GM19043 (cell line): Measurements from ENCODE around the gene GNPDA1.
A peak's percentile ranks its signal among the peaks of the same experiment; 100 is the strongest.
"Not testable (repeated sequence)": the region's sequence is repeated elsewhere in the genome, so short reads cannot be mapped to it uniquely, and the experiment has no call there.

ENCODE experiments used
- ATAC-seq: cut with Tn5 transposase; IDR thresholded peaks from one replicate; pipeline ENCODE4 v1.9.1; 2021; ENCODE audit warnings: low read depth; ENCODE audit not compliant: unreplicated experiment

The GNPDA1 gene

DNA sequence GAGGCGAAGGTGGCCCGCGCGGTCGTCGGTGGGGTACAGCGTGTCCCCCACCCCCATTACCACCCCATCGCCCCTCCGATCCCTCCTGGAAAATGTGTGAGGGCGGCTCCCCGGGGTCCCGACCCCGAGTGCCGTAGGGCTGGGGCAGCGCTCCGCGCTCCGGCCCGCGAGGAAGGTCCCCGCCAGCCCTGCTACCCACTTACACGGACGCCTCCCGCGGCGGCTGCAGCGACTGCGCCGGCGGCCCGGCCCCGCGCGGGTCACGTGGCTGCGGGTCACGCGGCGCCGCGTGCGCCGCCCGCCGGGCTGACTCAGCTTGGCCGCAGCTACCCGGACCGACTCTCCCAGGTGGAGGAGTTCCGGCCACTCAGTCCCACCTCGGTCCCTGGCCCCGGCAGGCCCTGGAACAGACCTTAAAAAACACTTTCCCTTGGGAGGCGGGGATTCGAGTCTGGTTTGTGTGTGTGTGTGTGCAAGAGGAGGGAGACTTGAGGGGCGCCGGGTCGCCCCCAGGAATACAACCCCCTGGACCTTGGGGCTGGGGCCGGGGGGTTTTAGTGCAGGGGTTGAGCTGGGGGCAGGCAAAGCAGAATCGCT, at the start of gene GNPDA1:
TSS of gene GNPDA1 (minus strand) at position 236 of the 597 bp plus-strand sequence. CDS start 992 bp downstream, outside the sequence.
- peak; percentile 45 for ATAC-seq

DNA sequence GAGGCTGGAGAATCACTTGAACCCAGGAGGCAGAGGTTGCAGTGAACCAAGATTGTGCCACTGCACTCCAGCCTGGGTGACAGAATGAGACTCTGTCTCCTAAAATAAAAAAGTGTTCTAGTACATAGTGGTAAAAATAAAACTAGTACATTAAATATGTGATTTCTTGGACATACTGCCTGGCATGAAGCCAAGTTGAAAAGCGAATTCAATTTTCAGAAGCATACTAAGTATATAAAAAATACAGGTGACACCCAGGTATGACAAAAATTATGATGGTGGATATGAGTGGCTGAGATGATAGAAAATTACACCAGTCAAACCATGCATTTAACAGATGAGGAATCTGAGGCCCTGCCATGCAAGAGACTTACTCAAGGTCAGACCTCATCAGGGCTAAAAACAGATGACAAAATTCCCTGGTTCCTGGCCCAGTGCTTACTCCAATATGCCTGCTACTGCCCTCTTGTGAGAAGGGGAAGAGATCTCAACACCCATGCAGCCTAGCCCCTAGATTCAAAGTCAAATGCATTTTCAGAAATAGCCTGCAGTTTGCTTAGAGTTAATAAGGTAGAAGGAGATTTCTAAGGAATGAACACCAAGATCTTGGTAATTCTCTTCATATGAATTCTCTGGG, 46.6 kb upstream of the GNPDA1 start:
- ATAC-seq = no peak

DNA sequence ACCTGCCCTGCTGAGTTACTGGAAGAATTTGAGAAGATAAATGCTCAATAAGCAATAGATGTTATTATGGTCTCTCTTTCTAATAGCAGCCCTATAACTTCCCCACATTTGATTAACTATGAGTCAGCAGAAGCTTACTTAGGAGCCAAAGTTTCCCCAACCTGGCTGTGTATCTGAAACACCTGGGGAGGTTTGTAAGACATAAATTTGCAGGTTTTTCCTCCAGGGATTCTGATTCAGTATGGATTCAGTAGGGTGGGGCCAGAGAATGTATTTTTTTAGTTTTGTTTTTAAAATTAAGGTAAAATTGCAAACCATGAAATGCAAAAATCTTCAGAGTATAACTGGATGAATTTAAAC, 44.9 kb upstream of the GNPDA1 start:
- no peak for ATAC-seq

DNA sequence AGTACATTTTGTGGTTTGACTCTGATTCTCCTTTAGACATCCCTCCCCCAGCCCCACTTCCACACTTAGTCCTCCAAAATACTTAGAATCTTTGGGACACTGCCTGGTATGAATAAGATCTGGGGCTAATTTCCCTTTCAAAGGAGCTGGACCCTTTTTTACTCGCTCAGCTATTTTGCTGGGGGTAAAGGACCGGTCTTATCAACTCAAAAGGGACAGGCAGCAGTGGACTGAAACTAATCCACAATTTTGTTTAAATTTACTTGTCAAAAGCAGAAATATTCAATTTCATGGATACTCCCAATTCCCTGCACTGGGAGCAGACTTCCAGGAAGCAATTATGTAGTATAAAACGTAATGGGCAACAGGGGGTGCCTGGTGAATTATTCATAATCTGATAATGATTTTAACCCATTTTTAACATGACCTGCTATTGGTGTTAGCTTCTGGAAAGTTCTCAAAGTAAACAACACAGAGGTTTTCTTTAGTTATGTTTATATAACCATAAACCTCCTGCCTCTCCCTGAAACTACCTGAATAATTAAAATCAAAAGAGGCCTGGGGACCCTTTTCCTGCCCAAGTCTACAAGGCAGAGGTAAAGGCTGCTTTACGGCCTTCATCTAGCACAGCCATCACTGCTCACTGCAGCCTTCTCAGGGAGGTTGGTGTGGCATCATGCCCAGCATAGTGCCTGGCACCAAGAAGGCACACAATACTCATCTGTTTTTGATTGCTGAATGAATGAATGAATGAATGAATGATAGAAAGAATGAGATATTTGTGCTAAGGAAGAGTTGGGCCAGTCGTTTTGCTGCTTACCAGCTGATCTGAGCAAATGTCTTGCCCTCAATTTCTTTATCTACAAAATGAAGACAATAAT, 44.2 kb upstream of the GNPDA1 start:
- ATAC-seq = no peak

DNA sequence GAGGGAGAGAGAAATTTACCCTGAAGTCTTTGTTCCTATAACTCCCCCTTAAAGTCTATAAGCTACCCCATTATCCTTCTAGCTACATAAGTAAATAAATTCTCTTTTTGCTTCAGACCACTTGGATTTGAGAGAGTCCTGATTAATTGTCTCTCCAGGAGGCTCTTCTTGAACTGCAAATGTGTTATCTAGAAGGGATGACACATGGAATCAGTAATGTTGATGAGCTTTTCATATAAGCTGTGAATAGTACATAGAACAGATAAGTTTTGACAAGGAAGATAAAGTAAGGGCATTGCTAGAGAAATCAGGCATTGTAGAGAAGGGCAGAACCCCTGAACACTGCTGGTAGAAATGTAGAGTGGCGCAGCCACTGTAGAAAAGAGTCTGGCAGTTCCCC, 42.5 kb upstream of the GNPDA1 start:
- no peak for ATAC-seq

DNA sequence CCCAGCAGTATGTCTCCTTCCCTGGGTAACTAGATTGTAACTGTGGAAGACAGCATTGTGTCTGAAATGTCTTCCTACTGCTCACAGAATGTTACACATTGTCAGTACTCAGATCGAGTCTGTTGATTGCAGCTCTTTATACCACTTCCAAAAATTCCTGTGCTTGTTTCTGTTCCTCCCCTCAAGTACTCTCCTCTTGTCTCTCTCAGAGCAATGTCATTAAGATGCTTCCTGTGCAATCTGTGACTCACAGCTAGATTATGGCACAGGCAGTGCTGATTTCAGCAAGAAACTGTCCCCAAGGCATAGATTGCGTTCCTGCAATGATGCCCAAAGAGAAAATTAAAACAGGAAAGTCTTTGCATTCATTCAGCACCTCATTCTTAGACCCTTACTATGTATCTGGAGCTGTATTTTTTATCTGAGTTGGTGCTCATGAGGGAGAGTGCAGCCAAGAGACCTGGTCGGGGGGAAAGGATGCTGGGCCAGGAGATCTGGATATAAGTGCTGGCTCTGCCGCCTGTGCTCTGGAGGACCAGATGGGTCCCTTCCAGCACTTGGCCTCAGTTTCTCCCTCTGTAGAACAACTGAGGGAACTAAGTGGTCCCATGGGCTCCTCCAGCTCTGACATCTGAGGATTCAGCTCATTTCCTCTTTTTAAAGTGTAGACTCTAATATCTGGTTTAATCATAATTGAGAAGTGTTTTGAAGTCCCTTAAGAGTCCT, 40.8 kb upstream of the GNPDA1 start:
- no peak for ATAC-seq

DNA sequence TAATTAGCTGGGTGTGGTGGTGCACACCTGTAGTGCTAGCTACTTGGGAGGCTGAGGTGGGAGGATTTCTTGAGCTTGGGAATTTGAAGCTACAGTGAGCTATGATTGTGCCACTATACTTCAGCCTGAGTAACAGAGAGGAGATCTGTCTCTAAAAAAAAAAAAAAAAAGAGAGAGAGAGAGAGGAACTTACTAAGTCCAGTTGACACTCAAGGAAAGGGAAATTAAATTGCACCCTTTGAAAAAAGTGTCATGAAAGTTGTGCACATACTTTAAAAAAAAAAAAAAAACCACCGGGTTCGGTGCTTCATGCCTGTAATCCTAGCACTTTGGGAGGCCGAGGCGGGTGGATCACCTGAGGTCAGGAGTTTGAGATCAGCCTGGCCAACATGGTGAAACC, 39.2 kb upstream of the GNPDA1 start:
- not testable (repeated sequence) for ATAC-seq

DNA sequence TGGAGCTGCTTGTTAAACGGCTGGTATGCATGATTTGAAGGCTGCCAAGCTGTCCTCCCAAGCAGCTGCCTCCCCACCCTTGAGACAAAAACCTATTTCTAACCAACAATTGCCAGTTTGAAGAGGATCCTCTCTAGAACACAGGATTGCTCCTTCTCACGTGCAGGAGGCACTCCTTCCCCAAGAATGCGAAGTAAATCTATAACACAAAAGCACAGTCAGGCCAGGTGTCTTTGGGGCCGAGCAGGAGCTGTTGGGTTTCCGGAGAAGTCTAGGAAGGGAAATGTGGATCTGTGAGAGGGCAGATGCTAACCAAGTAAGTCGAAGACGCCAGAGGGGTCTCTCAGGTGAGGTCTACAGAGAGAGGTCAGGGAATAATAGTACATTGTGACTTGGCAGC, 35.4 kb upstream of the GNPDA1 start:
- no peak for ATAC-seq

DNA sequence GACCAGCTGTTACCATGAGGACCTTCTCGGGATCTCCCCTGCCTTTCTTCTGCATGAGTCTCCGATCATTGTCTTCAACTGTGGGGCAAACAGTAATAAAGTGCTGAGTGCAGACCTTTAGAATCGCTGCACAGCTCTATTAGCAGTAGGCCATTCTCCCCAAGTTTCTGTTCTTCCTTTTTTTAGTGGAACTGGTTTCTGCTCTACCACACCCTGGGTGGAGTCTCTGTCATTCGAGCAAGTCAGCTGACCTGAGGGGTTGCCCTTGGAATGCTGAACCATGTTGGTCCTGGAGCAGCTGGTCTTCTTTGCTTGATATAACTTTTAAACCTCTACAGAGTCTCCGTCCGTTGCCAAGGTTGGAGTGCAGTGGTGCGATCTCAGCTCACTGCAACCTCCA, 33.4 kb upstream of the GNPDA1 start:
- no peak for ATAC-seq

DNA sequence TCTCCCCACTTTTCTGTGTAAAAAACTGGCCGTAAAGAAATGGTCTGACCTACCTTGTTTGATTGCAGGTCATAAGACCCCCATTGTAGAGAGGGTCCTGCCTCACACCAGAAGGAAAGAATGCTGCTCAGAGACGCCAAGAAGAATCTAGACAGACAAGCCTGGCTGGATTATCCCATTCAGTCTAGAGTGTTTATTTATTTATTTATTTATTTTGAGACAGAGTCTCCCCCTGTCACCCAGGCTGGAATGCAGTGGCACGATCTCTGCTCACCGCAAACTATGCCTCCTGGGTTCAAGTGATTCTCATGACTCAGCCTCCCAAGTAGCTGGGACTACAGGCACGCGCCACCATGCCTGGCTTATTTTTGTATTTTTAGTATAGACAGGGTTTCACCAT, 28.1 kb upstream of the GNPDA1 start:
- not testable (repeated sequence) for ATAC-seq

DNA sequence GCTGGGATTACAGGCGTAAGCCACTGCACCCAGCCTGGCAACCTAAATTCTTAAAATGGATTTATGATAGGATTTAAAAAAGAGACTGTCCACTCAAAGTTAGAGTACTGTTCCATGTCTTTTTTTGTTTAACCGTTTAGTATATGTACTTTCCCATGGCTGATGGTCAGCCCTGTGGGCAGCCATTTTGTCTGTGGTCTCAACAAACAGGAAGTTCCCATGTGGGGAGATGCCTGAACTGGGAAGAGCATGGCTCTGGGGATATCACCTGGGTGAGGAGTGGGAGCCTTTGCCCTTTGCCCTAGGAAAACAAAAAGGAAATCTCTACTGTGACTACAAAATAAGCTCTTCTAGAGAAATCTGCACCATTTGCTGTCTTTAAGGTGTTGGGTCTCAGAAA, 27.5 kb upstream of the GNPDA1 start:
- ATAC-seq = no peak

DNA sequence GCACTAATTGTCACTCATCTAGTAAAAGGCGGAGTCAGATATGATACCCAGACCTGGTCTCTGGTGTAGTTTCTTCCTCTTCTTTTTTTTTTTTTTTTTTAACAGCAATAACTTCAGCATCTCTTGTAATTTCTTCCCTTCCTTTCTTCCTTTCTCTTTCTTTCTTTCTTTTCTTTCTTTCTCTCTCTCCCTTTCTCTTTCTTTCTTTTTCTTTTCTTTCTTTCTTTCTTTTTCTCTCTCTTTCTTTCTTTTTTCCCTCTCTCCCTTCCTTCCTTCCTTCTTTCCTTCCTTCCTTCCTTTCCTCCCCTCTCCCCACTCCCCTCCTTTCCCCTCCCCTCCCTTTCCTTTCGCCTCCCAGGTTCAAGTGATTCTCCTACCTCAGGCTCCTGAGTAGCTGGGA, 25.9 kb upstream of the GNPDA1 start:
- no peak for ATAC-seq

DNA sequence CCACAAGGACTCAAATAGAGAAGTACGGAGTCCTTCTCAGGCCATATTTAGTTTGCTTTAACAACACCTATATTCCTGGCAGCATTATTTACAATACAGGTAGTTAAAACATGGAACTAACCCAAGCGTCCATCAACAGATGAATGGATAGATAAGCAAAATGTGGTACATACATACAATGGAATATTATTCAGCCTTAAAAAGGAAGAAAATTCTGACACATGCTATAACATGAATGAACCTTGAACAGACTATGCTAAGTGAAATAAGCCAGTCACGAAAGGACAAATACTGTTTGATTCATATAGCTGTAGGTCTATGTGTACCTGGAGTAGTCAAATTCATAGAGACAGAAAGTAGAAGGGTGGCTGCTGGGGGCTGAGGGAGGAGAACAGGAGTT, 24.8 kb upstream of the GNPDA1 start:
- ATAC-seq = not testable (repeated sequence)

DNA sequence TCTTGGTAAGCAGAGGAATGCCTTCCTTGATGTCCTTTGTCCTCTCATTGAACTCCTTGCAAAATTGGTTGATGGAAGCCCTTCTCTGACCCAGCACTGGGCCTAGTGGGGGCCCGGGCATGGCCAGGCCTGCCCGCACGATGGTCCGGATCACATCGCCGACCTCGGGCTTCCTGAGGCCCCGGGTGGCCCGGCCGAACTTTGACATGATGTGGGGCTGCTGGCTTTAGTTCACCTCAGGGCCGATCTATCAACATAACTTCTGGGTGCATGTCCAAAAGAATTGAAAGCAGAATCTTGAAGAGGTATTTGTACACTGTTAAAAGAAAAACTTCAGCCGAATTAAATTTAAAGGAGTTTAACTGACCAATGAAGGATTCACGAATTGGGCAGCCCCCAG, 24.1 kb upstream of the GNPDA1 start:
- ATAC-seq = no peak

DNA sequence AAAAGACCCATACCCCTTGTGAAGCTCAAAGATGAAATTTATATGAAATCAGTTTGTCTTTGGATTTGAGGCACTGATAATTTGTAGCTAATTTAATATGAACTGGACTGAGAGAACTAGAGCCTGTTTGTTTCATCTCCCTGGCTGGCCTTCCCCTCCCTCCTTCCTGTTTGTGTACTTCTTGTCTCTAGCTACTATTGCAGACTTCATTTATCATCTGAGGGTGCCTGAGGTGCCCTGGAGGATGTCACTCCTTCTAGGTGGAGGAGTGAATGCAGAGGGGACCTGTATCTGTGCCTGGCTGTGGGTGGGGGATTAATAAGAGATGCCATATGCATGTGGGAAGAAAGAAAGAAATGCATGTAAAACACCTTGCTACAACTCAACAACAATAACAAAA, 22.2 kb upstream of the GNPDA1 start:
- ATAC-seq = no peak

DNA sequence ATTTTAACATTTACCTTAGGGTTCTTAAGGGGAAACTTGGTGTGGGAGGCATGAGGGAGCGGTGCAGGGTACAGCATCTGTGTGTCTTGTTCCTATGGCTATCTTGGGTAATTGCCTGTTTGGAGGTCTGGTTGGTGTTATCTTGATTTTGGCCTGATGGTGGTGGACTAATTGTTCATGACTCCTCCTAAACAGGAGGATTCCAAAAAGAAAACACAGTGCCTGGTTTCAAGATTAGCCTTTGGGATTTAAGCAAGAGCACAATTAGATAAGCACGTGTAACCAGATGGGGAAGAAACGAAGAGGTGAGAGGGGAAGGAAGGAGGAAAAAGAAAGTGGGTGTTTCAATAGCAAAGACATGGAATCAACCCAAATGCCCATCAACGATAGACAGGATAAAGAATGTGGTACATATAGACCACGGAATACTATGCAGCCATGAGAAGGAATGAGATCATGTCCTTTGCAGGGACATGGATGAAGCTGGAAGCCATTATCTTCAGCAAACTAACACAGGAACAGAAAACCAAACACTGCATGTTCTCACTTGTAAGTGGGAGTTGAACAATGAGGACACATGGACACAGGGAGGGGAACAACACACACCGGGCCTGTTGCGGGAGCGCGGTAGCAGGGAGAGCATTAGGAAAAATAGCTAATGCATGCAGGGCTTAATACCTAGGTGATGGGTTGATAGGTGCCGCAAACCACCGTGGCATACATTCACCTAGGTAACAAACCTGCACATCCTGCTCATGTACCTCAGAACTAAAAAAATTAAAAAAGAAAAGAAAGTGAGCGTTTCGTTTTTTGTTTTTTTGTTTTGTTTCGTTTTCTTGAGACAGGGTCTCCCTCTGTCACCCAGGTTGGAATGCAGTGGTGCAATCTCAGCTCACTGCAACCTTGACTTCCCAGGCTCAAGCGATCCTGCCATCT, 21.1 kb upstream of the GNPDA1 start:
- not testable (repeated sequence) for ATAC-seq

DNA sequence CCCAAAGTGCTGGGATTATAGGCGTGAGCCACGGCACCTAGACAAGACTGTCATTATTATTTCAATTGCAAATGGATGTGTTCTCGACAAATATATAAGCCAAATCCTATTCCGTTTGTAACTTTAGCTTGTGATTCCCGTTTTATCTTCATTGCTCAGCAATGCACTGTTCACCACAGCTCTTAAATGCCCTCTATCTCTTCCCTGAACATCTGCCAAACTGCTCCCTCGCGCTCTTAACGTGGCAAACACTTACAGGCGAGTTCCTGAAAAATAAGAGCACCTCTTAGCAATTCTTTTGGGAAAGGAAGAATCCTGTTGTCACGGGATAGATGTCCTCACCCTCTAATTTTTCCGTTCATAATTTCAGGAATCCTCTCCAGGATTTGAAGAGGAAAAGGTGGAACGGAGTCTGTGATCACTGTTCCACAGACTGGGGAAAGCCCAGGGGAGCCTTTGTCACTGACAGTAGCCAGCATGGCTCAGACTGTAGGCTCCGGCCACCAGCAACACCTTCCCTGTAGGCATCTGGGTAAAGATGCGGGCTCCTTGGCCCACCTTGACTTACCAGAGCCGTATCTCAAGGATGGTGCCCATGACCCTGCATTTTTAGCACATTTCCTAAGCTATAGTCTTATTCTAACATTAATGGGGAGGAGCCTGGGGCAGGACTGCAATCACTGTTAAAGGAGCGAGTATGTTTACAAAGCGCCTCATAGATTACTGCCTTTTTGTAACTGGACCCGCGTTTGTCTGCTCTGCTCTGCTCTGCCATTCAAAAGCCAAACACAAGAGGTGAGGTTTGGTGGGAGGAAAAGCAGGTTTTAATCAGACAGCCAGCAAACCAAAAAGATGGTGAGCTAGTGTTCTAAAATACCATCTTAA, 20.2 kb upstream of the GNPDA1 start:
- ATAC-seq = no peak

DNA sequence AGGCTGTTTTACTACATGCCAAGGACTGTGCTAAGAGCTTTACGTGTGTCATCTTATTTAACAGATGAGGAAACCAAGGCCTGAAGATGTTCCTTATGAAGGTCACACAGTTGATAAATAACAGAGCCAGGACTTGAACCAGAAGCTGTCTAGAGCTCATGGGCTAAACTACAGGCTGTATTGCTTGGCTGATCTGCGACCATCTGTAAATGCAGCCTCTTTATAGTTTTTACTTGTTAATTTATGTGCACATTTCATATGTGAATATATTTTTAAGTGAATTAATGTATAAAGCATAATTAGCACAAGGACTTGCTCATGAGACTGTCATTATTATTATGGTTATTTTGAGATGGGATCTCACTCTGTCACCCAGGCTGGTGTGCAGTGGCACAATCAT, 19.3 kb upstream of the GNPDA1 start:
- no peak for ATAC-seq

DNA sequence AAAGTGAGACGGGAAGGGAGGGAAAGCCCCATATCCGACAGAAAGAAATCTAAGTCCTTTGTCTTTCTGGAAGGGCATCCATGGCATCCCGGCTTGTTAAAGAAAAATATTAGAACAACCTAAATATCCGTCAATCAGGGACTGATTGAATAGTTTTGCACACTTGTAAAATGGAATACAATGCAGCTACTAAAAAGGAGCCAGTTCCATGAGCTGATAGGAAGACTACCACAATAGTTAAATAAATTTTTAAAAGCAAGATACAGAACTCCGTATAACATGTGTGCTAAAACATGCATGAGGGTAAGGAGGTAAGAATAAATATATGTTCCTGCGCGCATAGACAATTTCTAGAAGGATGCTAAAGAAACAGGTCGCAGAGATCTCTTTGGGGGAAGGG, 12.8 kb upstream of the GNPDA1 start:
- ATAC-seq = no peak
